NCI-H2227 treated with DMSO at 0.1 percent for 48 hours (cell line): ENCODE results near the gene PLA2G6.
"Not testable (repeated sequence)": the region's sequence is repeated elsewhere in the genome, so short reads cannot be mapped to it uniquely, and the experiment has no call there.

Source experiments
- DNase-seq: peaks from one replicate; lab custom pipeline; 2025; lab: John Stamatoyannopoulos, UW

The PLA2G6 gene

GRCh38 chr22:38085501-38085900 is 96.1 kb downstream of the PLA2G6 start:
- no peak for DNase-seq

GRCh38 chr22:38085056-38085455 is 96.6 kb downstream of the PLA2G6 start:
- no peak for DNase-seq

- no peak for DNase-seq
Observed at GRCh38 chr22:38083931-38084631, 97.5 kb downstream of the PLA2G6 start, which contains the start of gene SLC16A8. SLC16A8 (minus strand) TSS chr22:38084184; CDS start chr22:38082873, 1,311 bp downstream.

- DNase-seq = no peak
Observed at GRCh38 chr22:38082986-38083710, 98.5 kb downstream of the PLA2G6 start.

- DNase-seq = no peak
Observed at GRCh38 chr22:38081941-38082828, 99.4 kb downstream of the PLA2G6 start.

GRCh38 chr22:38081636-38081940 is 100.0 kb downstream of the PLA2G6 start:
- DNase-seq = no peak

- DNase-seq = no peak
Observed at GRCh38 chr22:38080850-38081635, 100.6 kb downstream of the PLA2G6 start.

- no peak for DNase-seq
Observed at GRCh38 chr22:38080474-38080849, 101.2 kb downstream of the PLA2G6 start.

- no peak for DNase-seq
Observed at GRCh38 chr22:38079804-38080203, 101.8 kb downstream of the PLA2G6 start.

- DNase-seq = not testable (repeated sequence)
Observed at GRCh38 chr22:38079208-38079607, 102.4 kb downstream of the PLA2G6 start.

GRCh38 chr22:38078046-38078840 is 103.4 kb downstream of the PLA2G6 start:
- no peak for DNase-seq

- DNase-seq = no peak
Observed at GRCh38 chr22:38077595-38077994, 104.0 kb downstream of the PLA2G6 start.

- no peak for DNase-seq
Observed at GRCh38 chr22:38077096-38077495, 104.5 kb downstream of the PLA2G6 start.

GRCh38 chr22:38075961-38076360 is 105.7 kb downstream of the PLA2G6 start:
- DNase-seq = no peak

- DNase-seq = no peak
Observed at GRCh38 chr22:38075105-38075825, 106.4 kb downstream of the PLA2G6 start.

GRCh38 chr22:38074181-38075104 is 107.2 kb downstream of the PLA2G6 start:
- DNase-seq = no peak

GRCh38 chr22:38073150-38074130 is 108.2 kb downstream of the PLA2G6 start:
- no peak for DNase-seq
